Airway epithelial cell (primary cell): ENCODE results near the gene IDNK. TPM values are rescaled to one million over a fixed set of nuclear protein-coding genes. Genes with fewer than 3 reads are reported as not detected.

Experiments
- total RNA-seq: library from RNA; depleted of rRNA; stranded (reverse); fragments of >200 nt; gene quantifications from 2 replicates; pipeline ENCODE4 v1.2.3, GENCODE V29; 2015

Gene IDNK
- 0.49 and 11.5 TPM in 2 replicates for total RNA-seq

DNA sequence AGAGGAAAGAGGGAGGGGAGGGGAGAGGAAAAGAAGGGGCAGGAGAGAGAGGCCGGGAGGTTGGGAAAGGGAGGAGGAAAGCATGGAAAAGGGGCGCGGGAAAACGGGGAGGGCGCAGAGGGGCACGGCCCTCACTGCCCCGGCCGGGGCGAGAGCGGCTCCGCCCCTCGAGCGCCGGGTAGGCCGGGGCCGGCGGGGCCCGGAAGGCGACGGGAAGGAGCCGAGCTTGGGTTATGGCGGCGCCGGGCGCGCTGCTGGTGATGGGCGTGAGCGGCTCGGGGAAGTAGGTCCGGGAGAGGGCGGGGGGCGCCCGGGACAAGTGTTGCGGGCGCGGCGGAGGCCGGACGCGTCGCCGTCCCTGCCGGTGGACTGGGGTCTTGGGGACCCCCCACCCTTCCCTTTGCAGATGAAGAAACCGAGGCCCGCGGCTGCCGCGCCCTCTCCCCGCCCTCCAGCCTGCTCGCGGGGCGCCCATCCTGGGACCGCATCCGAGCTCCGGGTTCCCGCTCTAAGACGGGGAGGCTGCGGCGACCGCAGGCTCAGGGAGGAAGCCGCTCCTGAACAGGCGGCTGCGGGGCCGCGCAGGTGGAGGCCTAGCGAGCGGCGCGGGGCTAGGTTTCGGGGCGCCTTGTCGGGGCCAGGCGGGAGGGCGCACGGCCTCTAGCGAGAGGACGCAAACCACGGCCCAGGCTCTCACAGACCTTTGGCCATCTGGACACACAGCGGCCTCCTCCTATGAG lies at the start of gene IDNK:
TSS of gene IDNK (plus strand) at position 205 of the 740 bp plus-strand sequence. CDS start at position 234, 29 bp downstream.

Other genes starting within 250 kb of the IDNK start
- gene FRMD3, start 84.7 kb upstream of the IDNK start, total RNA-seq = 0.33 and 0.56 TPM in 2 replicates
- gene UBQLN1, start 84.8 kb downstream of the IDNK start, total RNA-seq = 72.9 and 101 TPM in 2 replicates
- 0.56 and 3.5 TPM in 2 replicates for gene GKAP1, start 194.6 kb downstream of the IDNK start, total RNA-seq